Measurements from ENCODE around the gene MRPL51.

MRPL51 gene

DNA sequence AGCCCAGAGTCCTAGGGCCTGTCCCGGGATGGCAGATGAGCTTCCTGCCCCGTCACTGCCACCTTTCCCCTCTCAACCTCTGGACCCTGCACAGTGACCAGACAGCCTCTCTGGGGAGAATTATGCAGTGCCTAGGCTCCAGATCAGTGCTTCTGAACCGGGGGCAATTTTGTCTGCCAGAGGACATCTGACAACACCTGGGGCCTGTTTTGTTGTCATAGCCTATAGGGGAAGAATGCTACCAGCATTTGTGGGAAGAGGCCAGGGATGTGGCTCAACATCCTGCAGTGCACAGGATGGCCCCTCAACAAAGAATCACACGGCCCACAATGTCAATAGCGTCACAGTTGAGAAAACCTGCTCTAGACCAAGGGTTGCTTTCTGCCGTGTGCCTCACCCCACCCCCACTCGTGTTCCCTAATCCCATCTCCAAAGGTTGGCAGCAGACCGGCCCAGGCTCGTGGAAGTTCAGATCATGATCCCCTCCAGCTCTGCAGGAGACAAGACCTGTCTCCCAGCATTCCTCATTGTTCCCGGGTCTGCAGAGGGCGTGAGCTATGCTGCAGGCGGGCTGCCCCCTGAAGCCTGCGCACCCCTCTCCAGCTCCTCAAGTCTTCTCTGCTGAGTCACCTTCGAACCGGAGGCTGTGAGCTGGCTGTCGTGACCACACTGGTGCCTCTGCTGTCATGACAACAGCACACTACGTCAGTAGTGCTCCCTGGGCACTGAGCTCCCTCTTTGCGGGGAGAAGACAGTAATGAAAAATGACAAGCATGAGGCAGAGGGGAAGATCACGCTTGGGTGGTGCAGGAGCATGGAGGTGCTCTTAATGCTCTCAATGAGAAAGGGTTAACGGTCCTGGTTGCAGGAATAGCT lies 39.2 kb upstream of the MRPL51 start:
- H3K4me1 ChIP-seq (ENCODE audit: control insufficient read depth, insufficient read depth, low read length, poor library complexity, severe bottlenecking): peaks cover 44% of the 10 kb centered on the region

DNA sequence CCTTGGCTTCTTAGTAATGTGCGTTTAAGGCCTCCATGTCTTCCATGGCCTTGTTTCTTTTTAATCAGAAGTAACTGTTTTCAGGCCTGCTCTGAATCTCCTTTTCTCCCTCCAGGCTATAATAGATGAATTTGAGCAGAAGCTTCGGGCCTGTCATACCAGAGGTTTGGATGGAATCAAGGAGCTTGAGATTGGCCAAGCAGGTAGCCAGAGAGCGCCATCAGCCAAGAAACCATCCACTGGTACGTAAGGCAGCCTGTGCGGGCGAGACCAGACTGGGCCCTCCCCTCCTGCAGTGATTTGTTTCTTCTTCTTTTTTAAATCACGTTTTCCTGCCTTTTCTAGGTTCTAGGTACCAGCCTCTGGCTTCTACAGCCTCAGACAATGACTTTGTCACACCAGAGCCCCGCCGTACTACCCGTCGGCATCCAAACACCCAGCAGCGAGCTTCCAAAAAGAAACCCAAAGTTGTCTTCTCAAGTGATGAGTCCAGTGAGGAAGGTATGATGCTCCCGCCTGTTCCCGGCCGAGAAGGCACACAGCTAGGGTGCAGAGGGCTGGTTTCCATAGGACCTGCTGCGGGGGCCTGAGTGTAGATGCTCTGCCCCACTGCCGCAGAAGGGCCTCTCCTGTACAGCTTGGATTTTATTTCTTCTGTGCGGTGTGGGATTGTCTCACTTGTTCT lies 37.7 kb upstream of the MRPL51 start:
- H3K27me3 ChIP-seq (replicated peaks; ENCODE audit: control insufficient read depth, insufficient read depth, low read length, poor library complexity, severe bottlenecking): no peaks in the 10 kb centered on the region
- no peak overlapping the region for H3K4me3 ChIP-seq (ENCODE audit: insufficient read depth, low read depth, low read length, poor library complexity, severe bottlenecking)
- peaks cover 31% of the 10 kb centered on the region for H3K4me1 ChIP-seq (ENCODE audit: control insufficient read depth, insufficient read depth, low read length, poor library complexity, severe bottlenecking)
- no peaks in the 10 kb centered on the region for H3K9me3 ChIP-seq (ENCODE audit: control insufficient read depth, low read length)
- H3K36me3 ChIP-seq (ENCODE audit: control insufficient read depth, insufficient read depth, low read length): peaks cover 54% of the 10 kb centered on the region
- peak overlapping the region; percentile 5 for H3K27ac ChIP-seq (ENCODE audit: insufficient read depth, low read length, poor library complexity, severe bottlenecking)
- no peak for DNase-seq

More for the DNA sequence above, 39.2 kb upstream of the MRPL51 start:
- peak overlapping the region; percentile 90 for H3K27ac ChIP-seq (ENCODE audit: insufficient read depth, low read length, poor library complexity, severe bottlenecking)
- H3K9me3 ChIP-seq (ENCODE audit: control insufficient read depth, low read length): no peaks in the 10 kb centered on the region
- peak overlapping the region; percentile 89 for H3K4me3 ChIP-seq (ENCODE audit: insufficient read depth, low read depth, low read length, poor library complexity, severe bottlenecking)
- H3K36me3 ChIP-seq (ENCODE audit: control insufficient read depth, insufficient read depth, low read length): peaks cover 47% of the 10 kb centered on the region
- peak; percentile 79 to 85 (median 79) for DNase-seq
- no peaks in the 10 kb centered on the region for H3K27me3 ChIP-seq (replicated peaks; ENCODE audit: control insufficient read depth, insufficient read depth, low read length, poor library complexity, severe bottlenecking)

DNA sequence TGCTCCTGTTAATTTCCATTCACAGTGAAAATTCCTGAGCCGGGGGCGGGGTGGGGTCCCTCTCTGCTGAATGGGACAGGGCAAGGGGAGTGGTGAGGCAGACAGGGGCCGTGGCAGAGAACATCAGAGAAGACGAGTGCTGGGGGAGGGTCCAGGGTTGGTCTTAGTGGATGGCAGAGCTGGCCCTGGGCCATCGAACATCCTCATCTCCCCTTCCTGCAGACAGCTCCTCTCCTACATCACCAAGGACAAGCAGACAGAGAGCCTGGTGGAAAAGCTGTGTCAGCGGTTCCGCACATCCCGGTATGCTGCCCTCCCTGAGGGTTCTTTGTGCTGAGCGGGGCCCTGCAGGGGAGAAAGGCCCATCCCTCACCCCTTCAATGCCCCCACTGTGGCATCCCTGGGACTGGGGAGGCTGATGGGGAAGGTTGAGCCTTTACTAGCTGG lies 36.3 kb upstream of the MRPL51 start:
- H3K4me1 ChIP-seq (ENCODE audit: control insufficient read depth, insufficient read depth, low read length, poor library complexity, severe bottlenecking): peaks cover 26% of the 10 kb centered on the region
- no peak overlapping the region for H3K27ac ChIP-seq (ENCODE audit: insufficient read depth, low read length, poor library complexity, severe bottlenecking)
- no peak overlapping the region for H3K4me3 ChIP-seq (ENCODE audit: insufficient read depth, low read depth, low read length, poor library complexity, severe bottlenecking)
- H3K27me3 ChIP-seq (replicated peaks; ENCODE audit: control insufficient read depth, insufficient read depth, low read length, poor library complexity, severe bottlenecking): no peaks in the 10 kb centered on the region
- H3K9me3 ChIP-seq (ENCODE audit: control insufficient read depth, low read length): no peaks in the 10 kb centered on the region
- DNase-seq: no peak
- peaks cover 57% of the 10 kb centered on the region for H3K36me3 ChIP-seq (ENCODE audit: control insufficient read depth, insufficient read depth, low read length)

DNA sequence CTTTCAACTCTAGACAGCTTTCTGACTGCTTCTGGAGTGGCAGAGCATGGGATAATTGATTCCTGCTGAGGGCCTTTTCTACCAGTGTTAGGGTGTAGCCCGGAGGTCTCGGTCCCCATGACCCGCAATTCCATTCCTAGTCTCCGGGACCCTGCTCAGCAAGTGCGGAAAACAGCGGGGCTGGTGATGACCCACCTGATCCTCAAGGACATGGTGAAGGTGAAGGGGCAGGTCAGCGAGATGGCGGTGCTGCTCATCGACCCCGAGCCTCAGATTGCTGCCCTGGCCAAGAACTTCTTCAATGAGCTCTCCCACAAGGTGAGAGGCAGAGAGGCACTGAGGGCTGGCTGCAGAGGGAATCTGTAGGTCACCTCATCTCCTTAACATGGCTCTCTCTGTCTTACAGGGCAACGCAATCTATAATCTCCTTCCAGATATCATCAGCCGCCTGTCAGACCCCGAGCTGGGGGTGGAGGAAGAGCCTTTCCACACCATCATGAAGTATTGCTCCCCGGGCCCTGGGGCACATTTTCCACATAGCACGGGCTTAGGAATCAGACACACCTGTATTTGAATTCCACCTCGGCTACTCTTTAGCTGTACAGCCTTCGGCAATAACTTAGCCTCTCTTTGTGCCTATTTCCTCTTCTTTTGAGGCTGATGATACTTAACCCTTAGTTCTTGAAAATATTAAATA lies 35.6 kb upstream of the MRPL51 start:
- Histone ChIP-seq H3K4me1 (ENCODE audit: control insufficient read depth, insufficient read depth, low read length, poor library complexity, severe bottlenecking) (peaks cover 19% of the 10 kb centered on the region), H3K9me3 (ENCODE audit: control insufficient read depth, low read length) (no peaks in the 10 kb centered on the region), H3K27me3 (replicated peaks; ENCODE audit: control insufficient read depth, insufficient read depth, low read length, poor library complexity, severe bottlenecking) (no peaks in the 10 kb centered on the region), H3K27ac (ENCODE audit: insufficient read depth, low read length, poor library complexity, severe bottlenecking) (no peak overlapping the region), H3K4me3 (ENCODE audit: insufficient read depth, low read depth, low read length, poor library complexity, severe bottlenecking) (no peak overlapping the region), H3K36me3 (ENCODE audit: control insufficient read depth, insufficient read depth, low read length) (peaks cover 63% of the 10 kb centered on the region)
- DNase-seq: no peak

DNA sequence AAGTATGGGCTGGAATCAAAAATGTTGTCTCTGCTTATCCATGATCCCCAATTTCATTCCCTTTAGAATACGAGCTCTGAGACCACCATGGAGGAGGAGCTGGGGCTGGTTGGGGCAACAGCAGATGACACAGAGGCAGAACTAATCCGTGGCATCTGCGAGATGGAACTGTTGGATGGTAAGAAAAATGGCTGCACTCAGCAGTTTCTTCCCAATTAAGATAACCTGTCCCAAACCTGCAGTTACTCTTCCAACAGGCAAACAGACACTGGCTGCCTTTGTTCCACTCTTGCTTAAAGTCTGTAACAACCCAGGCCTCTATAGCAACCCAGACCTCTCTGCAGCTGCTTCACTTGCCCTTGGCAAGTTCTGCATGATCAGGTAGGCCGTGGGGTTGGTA lies 34.6 kb upstream of the MRPL51 start:
- no peaks in the 10 kb centered on the region for H3K27me3 ChIP-seq (replicated peaks; ENCODE audit: control insufficient read depth, insufficient read depth, low read length, poor library complexity, severe bottlenecking)
- no peak for DNase-seq
- peaks cover 72% of the 10 kb centered on the region for H3K36me3 ChIP-seq (ENCODE audit: control insufficient read depth, insufficient read depth, low read length)
- H3K4me3 ChIP-seq (ENCODE audit: insufficient read depth, low read depth, low read length, poor library complexity, severe bottlenecking): no peak overlapping the region
- peaks cover 10% of the 10 kb centered on the region for H3K4me1 ChIP-seq (ENCODE audit: control insufficient read depth, insufficient read depth, low read length, poor library complexity, severe bottlenecking)
- no peaks in the 10 kb centered on the region for H3K9me3 ChIP-seq (ENCODE audit: control insufficient read depth, low read length)
- no peak overlapping the region for H3K27ac ChIP-seq (ENCODE audit: insufficient read depth, low read length, poor library complexity, severe bottlenecking)

DNA sequence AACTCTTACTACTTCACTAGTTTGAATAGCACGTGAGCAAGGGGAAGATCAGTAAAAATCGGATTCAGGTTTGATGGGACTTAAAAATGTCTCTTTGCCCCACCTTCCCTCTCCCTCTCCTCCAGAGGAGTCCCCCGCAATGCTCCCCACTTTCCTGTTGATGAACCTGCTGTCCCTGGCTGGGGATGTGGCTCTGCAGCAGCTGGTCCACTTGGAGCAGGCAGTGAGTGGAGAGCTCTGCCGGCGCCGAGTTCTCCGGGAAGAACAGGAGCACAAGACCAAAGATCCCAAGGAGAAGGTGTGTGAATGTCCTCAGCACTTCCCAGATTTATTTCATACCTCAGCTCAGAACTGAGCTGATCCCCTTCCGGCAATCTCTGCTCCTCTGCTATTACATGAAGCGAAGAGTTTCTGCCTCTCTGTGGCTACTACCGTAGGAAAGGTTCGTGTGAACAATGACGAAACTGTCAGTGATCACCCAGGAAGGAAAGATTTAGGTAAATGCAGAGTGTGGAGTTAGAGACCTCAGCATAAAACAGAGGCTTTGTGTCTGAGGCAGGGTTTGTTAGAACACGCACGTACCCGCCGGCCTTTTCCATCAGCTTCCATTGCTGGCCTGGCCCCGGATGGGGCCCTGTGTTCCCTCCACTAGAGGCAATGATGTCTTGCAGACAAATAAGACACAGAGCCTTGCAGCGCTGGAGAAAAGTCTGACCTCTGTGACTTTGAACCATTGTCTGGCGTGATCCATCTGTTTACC lies 33.9 kb upstream of the MRPL51 start:
- no peak for DNase-seq
- Histone ChIP-seq H3K4me3 (ENCODE audit: insufficient read depth, low read depth, low read length, poor library complexity, severe bottlenecking) (no peak overlapping the region), H3K36me3 (ENCODE audit: control insufficient read depth, insufficient read depth, low read length) (peaks cover 80% of the 10 kb centered on the region), H3K27me3 (replicated peaks; ENCODE audit: control insufficient read depth, insufficient read depth, low read length, poor library complexity, severe bottlenecking) (no peaks in the 10 kb centered on the region), H3K4me1 (ENCODE audit: control insufficient read depth, insufficient read depth, low read length, poor library complexity, severe bottlenecking) (peaks cover 2% of the 10 kb centered on the region), H3K9me3 (ENCODE audit: control insufficient read depth, low read length) (no peaks in the 10 kb centered on the region), H3K27ac (ENCODE audit: insufficient read depth, low read length, poor library complexity, severe bottlenecking) (no peak overlapping the region)

DNA sequence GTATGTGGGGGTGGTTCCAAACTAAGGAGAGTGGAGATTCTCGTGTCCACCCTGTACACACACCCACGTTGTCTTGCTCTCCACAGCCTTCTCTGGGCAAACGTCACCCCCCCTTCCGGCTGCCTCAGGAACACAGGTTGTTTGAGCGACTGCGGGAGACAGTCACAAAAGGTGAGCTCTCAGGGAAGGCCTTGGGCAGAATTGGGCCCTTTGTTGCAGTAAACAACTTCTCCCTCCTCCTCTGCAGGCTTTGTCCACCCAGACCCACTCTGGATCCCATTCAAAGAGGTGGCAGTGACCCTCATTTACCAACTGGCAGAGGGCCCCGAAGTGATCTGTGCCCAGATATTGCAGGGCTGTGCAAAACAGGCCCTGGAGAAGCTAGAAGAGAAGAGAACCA lies 33.1 kb upstream of the MRPL51 start:
- Histone ChIP-seq H3K4me3 (ENCODE audit: insufficient read depth, low read depth, low read length, poor library complexity, severe bottlenecking) (no peak overlapping the region), H3K27ac (ENCODE audit: insufficient read depth, low read length, poor library complexity, severe bottlenecking) (no peak overlapping the region), H3K36me3 (ENCODE audit: control insufficient read depth, insufficient read depth, low read length) (peaks cover 85% of the 10 kb centered on the region), H3K9me3 (ENCODE audit: control insufficient read depth, low read length) (no peaks in the 10 kb centered on the region), H3K4me1 (ENCODE audit: control insufficient read depth, insufficient read depth, low read length, poor library complexity, severe bottlenecking) (no peaks in the 10 kb centered on the region), H3K27me3 (replicated peaks; ENCODE audit: control insufficient read depth, insufficient read depth, low read length, poor library complexity, severe bottlenecking) (no peaks in the 10 kb centered on the region)
- DNase-seq: no peak

DNA sequence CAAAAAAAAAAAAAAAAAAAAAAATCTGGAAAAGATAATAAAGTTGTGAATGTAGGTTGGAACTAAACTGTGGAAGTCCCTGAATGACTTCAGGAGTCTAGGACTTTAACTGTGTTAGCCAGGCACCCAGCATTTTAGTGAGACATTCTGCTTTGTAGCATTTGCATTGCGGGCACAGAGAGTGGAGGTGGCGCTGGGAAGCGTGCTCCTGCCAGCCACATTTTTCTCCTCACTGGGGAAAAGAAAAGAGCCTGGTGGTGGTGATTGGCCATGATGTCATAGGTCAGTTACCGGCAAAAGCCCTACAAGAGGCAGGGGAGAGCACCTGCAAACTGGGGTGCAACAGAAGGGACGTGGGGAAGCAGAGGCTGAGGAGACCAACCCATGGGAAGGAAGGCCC lies 31.6 kb upstream of the MRPL51 start:
- no peaks in the 10 kb centered on the region for H3K4me1 ChIP-seq (ENCODE audit: control insufficient read depth, insufficient read depth, low read length, poor library complexity, severe bottlenecking)
- H3K4me3 ChIP-seq (ENCODE audit: insufficient read depth, low read depth, low read length, poor library complexity, severe bottlenecking): no peak overlapping the region
- H3K9me3 ChIP-seq (ENCODE audit: control insufficient read depth, low read length): no peaks in the 10 kb centered on the region
- H3K27ac ChIP-seq (ENCODE audit: insufficient read depth, low read length, poor library complexity, severe bottlenecking): no peak overlapping the region
- H3K27me3 ChIP-seq (replicated peaks; ENCODE audit: control insufficient read depth, insufficient read depth, low read length, poor library complexity, severe bottlenecking): no peaks in the 10 kb centered on the region
- H3K36me3 ChIP-seq (ENCODE audit: control insufficient read depth, insufficient read depth, low read length): peaks cover 83% of the 10 kb centered on the region
- no peak for DNase-seq

DNA sequence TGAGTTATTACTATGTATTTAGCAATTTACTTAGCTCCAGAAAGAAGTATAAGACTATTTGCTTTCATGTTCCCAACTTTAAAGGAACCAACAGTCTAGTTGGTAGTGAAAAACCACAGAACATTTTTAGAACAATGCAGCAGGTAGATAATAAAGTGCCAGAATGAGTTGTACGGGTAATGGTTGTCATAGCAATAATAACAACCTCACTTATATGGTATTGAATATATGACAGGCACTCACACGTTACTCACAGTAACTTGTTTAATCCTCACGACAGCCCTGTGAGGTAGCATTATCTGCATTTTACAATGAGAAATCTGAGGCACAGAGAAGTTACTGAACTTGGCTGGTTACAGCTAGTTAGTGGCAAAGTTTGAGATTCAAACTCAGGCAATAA lies 30.6 kb upstream of the MRPL51 start:
- Histone ChIP-seq H3K4me3 (ENCODE audit: insufficient read depth, low read depth, low read length, poor library complexity, severe bottlenecking) (no peak overlapping the region), H3K27ac (ENCODE audit: insufficient read depth, low read length, poor library complexity, severe bottlenecking) (no peak overlapping the region), H3K36me3 (ENCODE audit: control insufficient read depth, insufficient read depth, low read length) (peaks cover 78% of the 10 kb centered on the region), H3K27me3 (replicated peaks; ENCODE audit: control insufficient read depth, insufficient read depth, low read length, poor library complexity, severe bottlenecking) (no peaks in the 10 kb centered on the region), H3K9me3 (ENCODE audit: control insufficient read depth, low read length) (no peaks in the 10 kb centered on the region), H3K4me1 (ENCODE audit: control insufficient read depth, insufficient read depth, low read length, poor library complexity, severe bottlenecking) (no peaks in the 10 kb centered on the region)
- DNase-seq: no peak

Measured in effector memory CD4-positive, alpha-beta T cell (primary cell).